Measurements from ENCODE around the gene SELENOF. TPM values are rescaled to one million over a fixed set of nuclear protein-coding genes. Genes with fewer than 3 reads are reported as not detected.

The SELENOF gene
- total RNA-seq, 3 donors from 2014 or later: 138 to 202 (median 191) TPM

DNA sequence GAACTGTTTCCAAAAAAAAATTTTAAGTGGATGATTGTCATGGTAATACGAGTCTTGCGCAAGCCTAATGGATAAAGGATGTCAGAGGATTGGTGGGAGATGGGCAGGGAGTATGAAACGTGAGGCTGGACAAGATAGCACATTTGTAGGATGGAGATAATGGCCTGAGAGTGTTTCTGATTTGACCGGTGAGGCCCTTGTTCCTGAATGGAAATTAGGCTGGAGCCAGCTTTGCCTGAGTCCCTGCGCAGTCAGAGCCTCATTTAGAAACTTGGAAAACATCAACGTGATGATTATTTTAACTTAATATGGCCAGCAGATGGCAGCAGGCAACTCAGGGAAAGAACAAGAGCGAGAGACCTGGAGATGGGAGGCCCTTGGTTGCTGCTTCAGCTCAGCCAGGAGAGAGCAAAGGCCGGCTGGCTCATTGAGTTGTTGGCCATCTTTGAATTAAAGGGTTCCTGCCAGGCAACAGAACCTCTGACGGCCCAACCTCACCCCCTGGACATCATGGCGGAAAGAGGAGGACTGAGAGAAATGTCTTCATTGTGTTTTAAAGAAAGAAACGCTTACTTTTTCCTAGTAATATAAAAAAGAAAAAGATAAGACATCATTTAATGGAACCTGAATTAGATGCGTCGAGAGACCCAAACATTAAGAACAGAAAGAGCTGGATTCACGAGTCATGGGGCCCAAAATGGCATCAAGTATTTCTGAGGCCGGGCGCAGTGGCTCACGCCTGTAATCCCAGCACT lies 80.3 kb downstream of the SELENOF start:
- TF ChIP-seq, protein P1, sequence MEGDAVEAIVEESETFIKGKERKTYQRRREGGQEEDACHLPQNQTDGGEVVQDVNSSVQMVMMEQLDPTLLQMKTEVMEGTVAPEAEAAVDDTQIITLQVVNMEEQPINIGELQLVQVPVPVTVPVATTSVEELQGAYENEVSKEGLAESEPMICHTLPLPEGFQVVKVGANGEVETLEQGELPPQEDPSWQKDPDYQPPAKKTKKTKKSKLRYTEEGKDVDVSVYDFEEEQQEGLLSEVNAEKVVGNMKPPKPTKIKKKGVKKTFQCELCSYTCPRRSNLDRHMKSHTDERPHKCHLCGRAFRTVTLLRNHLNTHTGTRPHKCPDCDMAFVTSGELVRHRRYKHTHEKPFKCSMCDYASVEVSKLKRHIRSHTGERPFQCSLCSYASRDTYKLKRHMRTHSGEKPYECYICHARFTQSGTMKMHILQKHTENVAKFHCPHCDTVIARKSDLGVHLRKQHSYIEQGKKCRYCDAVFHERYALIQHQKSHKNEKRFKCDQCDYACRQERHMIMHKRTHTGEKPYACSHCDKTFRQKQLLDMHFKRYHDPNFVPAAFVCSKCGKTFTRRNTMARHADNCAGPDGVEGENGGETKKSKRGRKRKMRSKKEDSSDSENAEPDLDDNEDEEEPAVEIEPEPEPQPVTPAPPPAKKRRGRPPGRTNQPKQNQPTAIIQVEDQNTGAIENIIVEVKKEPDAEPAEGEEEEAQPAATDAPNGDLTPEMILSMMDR (IDR thresholded peaks at IDR 0.05): no peak
- Histone ChIP-seq H3K9me3 (no peaks in the 10 kb centered on the region), H3K36me3 (ENCODE audit: low read depth) (no peaks in the 10 kb centered on the region), H3K4me1 (ENCODE audit: low read depth) (no peaks in the 10 kb centered on the region), H3K4me3 (no peak overlapping the region)
- intact Hi-C loops (cut with DNase I, micrococcal nuclease): loop anchor here (5.0 to 10.0 kb wide), 2 partner anchors 131 to 249 kb away; no protein-coding TSS in a partner anchor
- peak; percentile 98 for ATAC-seq
- peak in 2 of 3 donors; percentile 64 to 89 for DNase-seq

DNA sequence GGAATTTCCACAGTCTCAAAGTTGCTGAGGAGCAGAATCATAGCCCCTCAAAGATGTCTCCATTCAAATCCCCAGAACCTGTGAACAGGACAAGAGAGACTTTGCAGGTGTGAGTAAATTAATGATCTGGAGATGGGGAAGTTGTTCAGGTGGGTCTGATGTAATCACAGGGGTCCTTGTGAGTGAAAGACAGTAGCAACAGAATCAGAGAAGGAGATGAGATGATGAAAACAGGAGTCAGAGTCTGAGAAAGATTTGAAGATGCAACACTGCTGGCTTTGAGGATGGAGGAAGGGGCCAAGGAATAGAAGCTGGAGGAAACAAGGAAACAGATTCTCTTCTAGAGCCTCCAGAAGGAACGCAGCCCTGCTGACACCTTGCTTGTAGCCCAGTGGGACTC lies 81.5 kb downstream of the SELENOF start:
- TF ChIP-seq, protein P1 (IDR thresholded peaks at IDR 0.05): no peak
- no peak for ATAC-seq
- no peaks in the 10 kb centered on the region for H3K9me3 ChIP-seq
- no peaks in the 10 kb centered on the region for H3K4me1 ChIP-seq (ENCODE audit: low read depth)
- no peak for DNase-seq
- intact Hi-C loops (cut with DNase I, micrococcal nuclease): loop anchor here (5.0 to 10.0 kb wide), 2 partner anchors 132 to 250 kb away; no protein-coding TSS in a partner anchor
- H3K36me3 ChIP-seq (ENCODE audit: low read depth): no peaks in the 10 kb centered on the region
- H3K4me3 ChIP-seq: no peak overlapping the region

DNA sequence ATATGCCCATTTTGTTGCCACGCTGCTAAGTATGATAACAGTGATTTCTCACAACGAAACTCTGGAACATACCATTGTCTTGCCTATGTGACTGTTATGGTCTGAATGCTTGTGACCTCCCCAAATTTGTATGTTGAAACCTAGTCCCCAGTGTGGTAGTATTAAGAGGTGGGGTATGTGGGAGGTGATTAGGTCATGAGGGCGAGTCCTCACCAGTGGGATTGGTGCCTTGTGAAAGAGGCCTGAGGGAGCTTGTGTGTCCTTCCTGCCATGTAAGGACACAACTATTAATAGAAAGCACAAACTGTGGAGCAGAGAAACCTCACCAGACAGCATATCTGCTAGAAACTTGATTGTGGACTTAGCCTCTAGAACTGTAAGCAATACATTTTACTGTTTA lies 84.6 kb downstream of the SELENOF start:
- no peak overlapping the region for H3K4me3 ChIP-seq
- TF ChIP-seq, protein P1 (IDR thresholded peaks at IDR 0.05): no peak
- no peaks in the 10 kb centered on the region for H3K36me3 ChIP-seq (ENCODE audit: low read depth)
- no peaks in the 10 kb centered on the region for H3K4me1 ChIP-seq (ENCODE audit: low read depth)
- intact Hi-C loops (cut with DNase I, micrococcal nuclease): no loop called here
- H3K9me3 ChIP-seq: no peaks in the 10 kb centered on the region
- ATAC-seq (no peak), DNase-seq (no peak)

DNA sequence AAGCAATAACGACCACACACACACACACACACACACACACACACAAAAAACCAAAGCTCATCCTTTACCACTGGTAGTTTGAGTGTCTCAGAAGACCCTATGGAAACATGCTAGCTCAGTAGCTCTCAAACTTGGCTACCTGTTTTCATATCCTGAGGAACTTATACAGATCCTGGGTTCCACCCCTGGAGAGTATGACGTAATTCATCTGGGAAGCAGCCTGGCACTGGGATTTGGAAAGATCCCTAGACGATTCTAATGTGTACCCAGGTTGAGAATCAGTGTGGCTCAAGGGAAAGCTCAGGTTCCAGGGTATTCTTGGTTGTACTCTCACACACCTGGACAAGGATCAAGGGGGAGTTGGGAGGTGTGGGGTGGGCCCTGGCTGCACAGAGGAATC lies 85.9 kb downstream of the SELENOF start:
- no peak overlapping the region for H3K4me3 ChIP-seq
- no peaks in the 10 kb centered on the region for H3K4me1 ChIP-seq (ENCODE audit: low read depth)
- H3K36me3 ChIP-seq (ENCODE audit: low read depth): no peaks in the 10 kb centered on the region
- no peak for DNase-seq
- no peaks in the 10 kb centered on the region for H3K9me3 ChIP-seq
- no peak for ATAC-seq
- intact Hi-C loops (cut with DNase I, micrococcal nuclease): no loop called here
- TF ChIP-seq, protein P1 (IDR thresholded peaks at IDR 0.05): no peak

DNA sequence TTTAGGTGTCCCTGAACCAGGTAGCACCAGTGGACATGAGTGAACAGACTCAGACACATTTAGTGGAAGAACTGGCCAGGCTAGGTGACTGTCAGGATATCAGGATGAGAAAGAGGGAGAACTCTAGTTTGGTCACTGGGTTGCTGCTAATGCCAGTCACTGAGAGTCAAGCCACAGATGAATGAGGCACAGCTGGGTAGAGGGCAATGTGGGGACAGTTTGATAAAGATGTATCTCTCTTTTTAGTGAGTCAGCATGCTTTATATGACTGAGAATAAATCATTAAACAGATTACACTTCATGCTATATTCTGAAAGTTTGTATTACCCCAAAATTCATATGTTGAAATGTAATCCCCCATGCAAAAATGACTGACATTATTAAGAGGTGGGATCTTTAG lies 87.1 kb downstream of the SELENOF start:
- TF ChIP-seq, protein P1 (IDR thresholded peaks at IDR 0.05): no peak
- intact Hi-C loops (cut with DNase I, micrococcal nuclease): no loop called here
- no peaks in the 10 kb centered on the region for H3K36me3 ChIP-seq (ENCODE audit: low read depth)
- H3K4me3 ChIP-seq: no peak overlapping the region
- no peaks in the 10 kb centered on the region for H3K4me1 ChIP-seq (ENCODE audit: low read depth)
- H3K9me3 ChIP-seq: no peaks in the 10 kb centered on the region
- ATAC-seq: no peak
- no peak for DNase-seq

Measured in mucosa of descending colon (tissue), 3 donors.